Kidney (tissue), 14 donors: ENCODE measurements around the gene NSMCE1. TPM values are rescaled to one million over a fixed set of nuclear protein-coding genes. Genes with fewer than 3 reads are reported as not detected.

Experiments
- DNase-seq, 5 donors: peaks; one replicate each; pipeline ENCODE4 v3.0.0-alpha.2; 2013 to 2020
- FAIRE-seq: peaks from 2 replicates; lab custom pipeline; 2012; peaks lifted over from hg19 to GRCh38; lab: Jason Lieb, UNC
- H3K27ac ChIP-seq, 2 donors: one replicate each; pipeline ENCODE4 v1.7.0; 2013; ENCODE audit warnings: low read depth in 2 of 2, low read length in 2 of 2, inconsistent platforms in 1 of 2
- H3K27me3 ChIP-seq: one replicate; pipeline ENCODE4 v1.7.1; 2013; ENCODE audit warnings: low read length, inconsistent platforms; ENCODE audit not compliant: control insufficient read depth, insufficient read depth
- H3K36me3 ChIP-seq, 3 donors: one replicate each; pipeline versions ENCODE4 v1.7.0 to v1.7.1; 2013; ENCODE audit warnings: low read length in 3 of 3, control low read depth in 1 of 3, inconsistent platforms in 1 of 3; ENCODE audit not compliant: insufficient read depth in 3 of 3, control insufficient read depth in 2 of 3
- H3K4me1 ChIP-seq, 3 donors: one replicate each; pipeline versions ENCODE4 v1.7.0 to v1.7.1; 2013; ENCODE audit warnings: low read length in 3 of 3, inconsistent platforms in 1 of 3, low read depth in 1 of 3; ENCODE audit not compliant: control insufficient read depth in 2 of 3, insufficient read depth in 2 of 3
- H3K4me3 ChIP-seq, 3 donors: one replicate each; pipeline versions ENCODE4 v1.7.0 to v1.8.1; 2013; ENCODE audit warnings: low read length in 3 of 3, control low read depth in 1 of 3, inconsistent platforms in 1 of 3
- H3K9ac ChIP-seq, 3 donors: one replicate each; pipeline versions ENCODE4 v1.7.0 to v1.7.1; 2013; ENCODE audit warnings: low read length in 3 of 3, control low read depth in 1 of 3, inconsistent platforms in 1 of 3
- H3K9me3 ChIP-seq, 3 donors: one replicate each; pipeline versions ENCODE4 v1.7.0 to v1.7.1; 2013; ENCODE audit warnings: low read length in 3 of 3, control low read depth in 1 of 3, inconsistent platforms in 1 of 3; ENCODE audit not compliant: control insufficient read depth in 2 of 3, insufficient read depth in 1 of 3
- intact Hi-C: fragments of 100-400 bp; cut with DNase I; formaldehyde crosslinking; loops from one replicate; pipeline ENCODE4 v1.11.1; 2022
- polyA plus RNA-seq: library from polyadenylated mRNA; stranded (reverse); fragments of 350-450 nt; fragmentation: Illumina TruSeq; extraction: RNeasy Lipid Tissue Mini Kit (QIAGEN cat#74804); gene quantifications from one replicate; pipeline ENCODE4 v1.2.3, GENCODE V29; 2014; ENCODE audit warnings: low read depth, low replicate concordance; ENCODE audit not compliant: insufficient read depth
- total RNA-seq: library from RNA; stranded (reverse); fragmentation: NEBNext Ultra II Directional; extraction: Animal tissue kit (Norgen Biotek cat#: 25700); gene quantifications from one replicate; pipeline ENCODE4 v1.2.1, GENCODE V29; 2021
- TF ChIP-seq, protein P1 (sequence below): IDR thresholded peaks from 3 replicates; pipeline ENCODE4 v1.5.1; 2012; ENCODE audit warnings: mild to moderate bottlenecking, moderate library complexity, borderline replicate concordance; ENCODE audit not compliant: insufficient read depth; ENCODE audit errors: extremely low read depth
- donor health status: control.
- donor health status: control.
- donor health status: control.
- donor health status: control.
- donor health status: control.
- donor health status: DM: yes; HTN: yes; CAD: no.
- donor health status: Normal renal cell carcinoma (clear cell type).

The NSMCE1 gene
- total and polyA plus RNA-seq, 2 donors from 2014 or later = 72.1 to 145 TPM

DNA sequence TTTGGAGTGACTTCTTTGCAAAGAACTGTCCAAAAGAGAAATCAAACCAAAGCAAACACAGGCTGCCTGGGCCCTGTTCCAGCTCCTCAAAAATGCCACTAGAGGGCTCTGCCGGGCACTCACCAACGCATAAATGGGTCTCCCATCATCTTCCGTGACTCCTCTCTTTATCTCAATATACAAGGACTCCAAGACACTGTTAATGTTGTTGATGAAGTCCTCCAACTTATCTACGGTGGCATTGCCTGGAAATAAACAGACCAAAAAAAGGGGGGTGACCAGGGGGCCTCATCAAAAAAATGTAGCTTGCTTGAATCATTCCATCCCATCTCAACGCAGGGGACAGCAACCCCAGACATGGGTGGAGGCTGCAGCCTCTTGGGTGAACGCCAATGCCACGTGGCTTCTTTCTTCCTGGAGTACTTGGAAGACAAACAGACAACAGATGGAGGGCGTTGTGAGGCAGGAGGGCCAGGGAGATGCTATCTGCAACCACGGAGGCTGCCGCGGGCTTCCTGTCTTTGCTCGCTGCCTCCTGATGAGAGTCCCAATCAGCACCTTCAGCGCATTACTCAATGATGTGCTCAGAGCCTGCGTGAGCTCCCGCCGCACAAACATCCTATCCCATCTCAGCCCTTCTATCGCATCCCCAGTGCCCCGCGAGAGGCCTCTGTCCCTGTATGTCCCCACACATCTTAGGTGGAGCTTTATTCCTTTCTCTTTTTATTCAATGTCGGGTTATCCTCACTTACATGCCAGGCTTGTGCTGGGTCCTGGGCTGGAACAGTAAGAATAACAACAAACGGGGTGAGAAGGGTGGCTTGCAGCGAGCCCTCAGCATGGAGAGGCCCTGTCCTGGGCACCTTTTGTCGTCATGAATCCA lies 33.3 kb downstream of the NSMCE1 start:
- peaks cover 0 to 16% (median 4%) of the 10 kb centered on the region in 3 donors for H3K36me3 ChIP-seq
- no peaks in the 10 kb centered on the region for H3K27me3 ChIP-seq
- intact Hi-C loops = loop anchor here (5.0 to 10.0 kb wide), 2 partner anchors 110 to 132 kb away; no protein-coding TSS in a partner anchor
- H3K9ac ChIP-seq = peak overlapping the region in 1 of 3 donors; percentile 28
- no peaks in the 10 kb centered on the region for H3K9me3 ChIP-seq
- H3K4me1 ChIP-seq = peaks cover 0 to 25% (median 14%) of the 10 kb centered on the region in 3 donors
- peak overlapping the region in 1 of 3 donors; percentile 4 for H3K4me3 ChIP-seq
- H3K27ac ChIP-seq = peak overlapping the region; percentile 78 to 81
- peak; percentile 58 to 95 (median 72) for DNase-seq
- no peak for FAIRE-seq
- TF ChIP-seq, protein P1, sequence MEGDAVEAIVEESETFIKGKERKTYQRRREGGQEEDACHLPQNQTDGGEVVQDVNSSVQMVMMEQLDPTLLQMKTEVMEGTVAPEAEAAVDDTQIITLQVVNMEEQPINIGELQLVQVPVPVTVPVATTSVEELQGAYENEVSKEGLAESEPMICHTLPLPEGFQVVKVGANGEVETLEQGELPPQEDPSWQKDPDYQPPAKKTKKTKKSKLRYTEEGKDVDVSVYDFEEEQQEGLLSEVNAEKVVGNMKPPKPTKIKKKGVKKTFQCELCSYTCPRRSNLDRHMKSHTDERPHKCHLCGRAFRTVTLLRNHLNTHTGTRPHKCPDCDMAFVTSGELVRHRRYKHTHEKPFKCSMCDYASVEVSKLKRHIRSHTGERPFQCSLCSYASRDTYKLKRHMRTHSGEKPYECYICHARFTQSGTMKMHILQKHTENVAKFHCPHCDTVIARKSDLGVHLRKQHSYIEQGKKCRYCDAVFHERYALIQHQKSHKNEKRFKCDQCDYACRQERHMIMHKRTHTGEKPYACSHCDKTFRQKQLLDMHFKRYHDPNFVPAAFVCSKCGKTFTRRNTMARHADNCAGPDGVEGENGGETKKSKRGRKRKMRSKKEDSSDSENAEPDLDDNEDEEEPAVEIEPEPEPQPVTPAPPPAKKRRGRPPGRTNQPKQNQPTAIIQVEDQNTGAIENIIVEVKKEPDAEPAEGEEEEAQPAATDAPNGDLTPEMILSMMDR = peak; percentile 63

DNA sequence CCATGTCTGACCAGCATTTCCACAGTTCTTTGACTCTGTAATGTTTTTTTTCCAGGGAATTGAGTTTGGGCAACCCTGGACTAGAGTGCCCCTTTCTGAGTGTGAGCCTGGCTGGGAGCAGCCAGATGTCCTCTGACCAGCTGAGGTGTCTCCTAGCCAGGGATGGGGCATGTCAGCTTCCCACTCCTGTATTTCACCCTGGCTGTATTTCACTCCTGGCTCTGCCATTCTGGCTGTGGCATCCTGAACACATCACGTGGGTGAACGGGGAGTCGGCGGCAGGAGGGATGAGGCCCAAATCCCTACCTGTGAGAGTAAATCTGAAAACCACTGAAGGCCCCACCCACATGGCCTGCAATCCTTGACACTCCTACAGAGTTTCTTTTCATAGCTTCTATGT lies 34.0 kb downstream of the NSMCE1 start:
- Histone ChIP-seq H3K4me3 (no peak overlapping the region), H3K4me1 (peaks cover 0 to 22% (median 14%) of the 10 kb centered on the region in 3 donors), H3K27me3 (no peaks in the 10 kb centered on the region), H3K9ac (peak overlapping the region in 1 of 3 donors; percentile 56), H3K9me3 (no peaks in the 10 kb centered on the region), H3K36me3 (peaks cover 0 to 16% (median 4%) of the 10 kb centered on the region in 3 donors), H3K27ac (peak overlapping the region in 1 of 2 donors; percentile 53)
- DNase-seq (peak in 1 of 5 donors; percentile 49), FAIRE-seq (no peak)
- intact Hi-C loops = loop anchor here (5.0 to 10.0 kb wide), 2 partner anchors 110 to 133 kb away; no protein-coding TSS in a partner anchor
- TF ChIP-seq, protein P1 = peak; percentile 5

DNA sequence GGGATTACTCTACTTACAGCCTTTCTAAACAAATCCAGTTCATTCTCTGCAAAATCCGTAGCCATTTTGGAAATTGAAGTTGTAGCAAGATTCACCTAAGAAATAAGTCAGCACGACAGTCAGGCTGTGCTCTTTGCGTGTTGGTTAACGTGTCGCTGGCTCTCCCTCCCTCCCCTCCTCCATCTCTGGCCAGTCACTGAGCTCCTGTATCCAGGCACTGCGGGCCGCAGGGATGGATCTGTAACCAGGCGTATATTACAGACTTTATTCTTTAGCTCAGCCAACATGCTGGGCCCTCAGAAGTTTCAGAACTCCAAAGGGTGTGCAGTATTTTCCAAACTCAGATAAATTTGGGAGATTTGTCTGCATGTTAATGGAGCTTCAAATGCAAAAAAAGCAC lies 34.4 kb downstream of the NSMCE1 start:
- Histone ChIP-seq H3K4me3 (no peak overlapping the region), H3K9ac (peak overlapping the region in 1 of 3 donors; percentile 56), H3K27me3 (no peaks in the 10 kb centered on the region), H3K27ac (peak overlapping the region in 1 of 2 donors; percentile 2), H3K4me1 (peaks cover 0 to 22% (median 14%) of the 10 kb centered on the region in 3 donors), H3K9me3 (no peaks in the 10 kb centered on the region), H3K36me3 (peaks cover 0 to 16% (median 4%) of the 10 kb centered on the region in 3 donors)
- DNase-seq (peak in 1 of 5 donors; percentile 56), FAIRE-seq (no peak)
- TF ChIP-seq, protein P1 = no peak
- intact Hi-C loops = loop anchor here (10.0 kb wide), 1 partner anchor 111 kb away; no protein-coding TSS in a partner anchor
